ENCODE data around the gene STXBP6. TPM values are rescaled to one million over a fixed set of nuclear protein-coding genes. Genes with fewer than 3 reads are reported as not detected.

Gene STXBP6
- total RNA-seq, 4 donors from 2014 or later = 11.9 to 30.5 (median 14.6) TPM

DNA sequence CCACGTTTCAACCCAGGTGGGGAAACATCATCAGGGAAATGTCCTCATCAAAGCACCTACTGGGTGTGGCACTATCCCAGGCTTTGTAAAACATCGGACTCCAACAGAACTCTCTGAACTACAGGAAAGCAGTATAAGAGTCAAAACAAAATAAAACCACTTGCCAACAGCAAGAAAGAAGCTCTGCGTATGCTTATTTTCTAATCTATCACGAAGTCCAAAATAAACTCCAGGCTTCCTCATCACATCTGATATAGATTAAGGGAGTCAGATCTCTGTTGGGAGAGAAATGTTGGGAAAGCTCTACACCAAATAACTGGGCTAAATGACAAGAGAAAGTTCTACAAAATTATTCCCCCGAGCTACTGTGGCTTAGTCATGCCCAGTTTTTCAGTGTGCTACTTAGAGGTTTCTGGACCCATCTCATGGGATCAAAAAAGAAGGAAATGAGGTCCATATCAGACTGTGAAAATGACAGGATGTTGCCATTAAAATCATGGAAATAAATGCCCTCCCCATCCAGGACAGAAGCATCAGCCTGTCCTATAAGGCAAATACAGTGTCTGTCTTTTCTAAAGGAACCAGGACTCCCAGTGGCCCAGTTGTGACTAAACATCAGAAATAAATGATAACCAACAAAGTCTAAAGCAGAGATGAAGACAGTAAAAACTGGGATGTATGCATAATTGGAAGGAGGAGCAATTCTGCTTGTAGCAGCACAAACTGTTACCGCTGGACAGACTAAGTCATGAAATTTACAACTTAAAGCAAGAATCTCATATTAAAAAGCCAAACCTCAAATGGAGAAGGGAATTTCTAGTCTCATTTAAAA, 149.5 kb downstream of the STXBP6 start:
- no peaks in the 10 kb centered on the region for H3K36me3 ChIP-seq
- no peak for DNase-seq
- H3K27ac ChIP-seq = peak overlapping the region; percentile 22 to 48
- H3K9me3 ChIP-seq = no peaks in the 10 kb centered on the region
- intact Hi-C loops (cut with DNase I; ENCODE audit: low total_unique reads) = no loop called here
- H3K27me3 ChIP-seq = no peaks in the 10 kb centered on the region
- H3K4me3 ChIP-seq = no peak overlapping the region
- TF ChIP-seq, protein P1, sequence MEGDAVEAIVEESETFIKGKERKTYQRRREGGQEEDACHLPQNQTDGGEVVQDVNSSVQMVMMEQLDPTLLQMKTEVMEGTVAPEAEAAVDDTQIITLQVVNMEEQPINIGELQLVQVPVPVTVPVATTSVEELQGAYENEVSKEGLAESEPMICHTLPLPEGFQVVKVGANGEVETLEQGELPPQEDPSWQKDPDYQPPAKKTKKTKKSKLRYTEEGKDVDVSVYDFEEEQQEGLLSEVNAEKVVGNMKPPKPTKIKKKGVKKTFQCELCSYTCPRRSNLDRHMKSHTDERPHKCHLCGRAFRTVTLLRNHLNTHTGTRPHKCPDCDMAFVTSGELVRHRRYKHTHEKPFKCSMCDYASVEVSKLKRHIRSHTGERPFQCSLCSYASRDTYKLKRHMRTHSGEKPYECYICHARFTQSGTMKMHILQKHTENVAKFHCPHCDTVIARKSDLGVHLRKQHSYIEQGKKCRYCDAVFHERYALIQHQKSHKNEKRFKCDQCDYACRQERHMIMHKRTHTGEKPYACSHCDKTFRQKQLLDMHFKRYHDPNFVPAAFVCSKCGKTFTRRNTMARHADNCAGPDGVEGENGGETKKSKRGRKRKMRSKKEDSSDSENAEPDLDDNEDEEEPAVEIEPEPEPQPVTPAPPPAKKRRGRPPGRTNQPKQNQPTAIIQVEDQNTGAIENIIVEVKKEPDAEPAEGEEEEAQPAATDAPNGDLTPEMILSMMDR (IDR thresholded peaks at IDR 0.05) = no peak
- TF ChIP-seq POLR2A (IDR thresholded peaks at IDR 0.05) = no peak
- no peaks in the 10 kb centered on the region for H3K4me1 ChIP-seq

DNA sequence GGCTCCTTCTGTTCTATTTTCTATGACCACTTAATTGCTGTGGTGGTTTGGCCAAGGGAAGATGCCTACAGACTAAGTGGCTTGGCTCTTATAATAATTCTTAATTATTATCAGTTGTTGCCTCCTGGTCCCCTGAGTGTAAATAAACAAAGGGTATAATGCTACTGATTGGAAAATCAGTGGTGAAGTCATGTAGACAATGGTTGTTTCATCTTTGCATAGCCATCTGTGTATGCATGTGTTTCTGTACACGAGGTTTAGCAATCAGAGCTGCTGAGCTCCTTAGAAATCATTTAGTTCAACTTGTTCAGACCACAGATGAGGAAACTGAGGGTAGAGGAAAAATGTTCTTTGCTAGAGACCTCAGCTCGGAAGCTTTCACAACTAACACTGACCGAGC, 152.2 kb downstream of the STXBP6 start:
- intact Hi-C loops (cut with DNase I; ENCODE audit: low total_unique reads) = no loop called here
- no peak for DNase-seq
- no peak overlapping the region for H3K27ac ChIP-seq
- TF ChIP-seq, protein P1 (IDR thresholded peaks at IDR 0.05) = no peak
- no peak for TF ChIP-seq POLR2A (IDR thresholded peaks at IDR 0.05)
- no peaks in the 10 kb centered on the region for H3K27me3 ChIP-seq
- no peaks in the 10 kb centered on the region for H3K36me3 ChIP-seq
- no peak overlapping the region for H3K4me3 ChIP-seq
- no peaks in the 10 kb centered on the region for H3K4me1 ChIP-seq
- no peaks in the 10 kb centered on the region for H3K9me3 ChIP-seq

DNA sequence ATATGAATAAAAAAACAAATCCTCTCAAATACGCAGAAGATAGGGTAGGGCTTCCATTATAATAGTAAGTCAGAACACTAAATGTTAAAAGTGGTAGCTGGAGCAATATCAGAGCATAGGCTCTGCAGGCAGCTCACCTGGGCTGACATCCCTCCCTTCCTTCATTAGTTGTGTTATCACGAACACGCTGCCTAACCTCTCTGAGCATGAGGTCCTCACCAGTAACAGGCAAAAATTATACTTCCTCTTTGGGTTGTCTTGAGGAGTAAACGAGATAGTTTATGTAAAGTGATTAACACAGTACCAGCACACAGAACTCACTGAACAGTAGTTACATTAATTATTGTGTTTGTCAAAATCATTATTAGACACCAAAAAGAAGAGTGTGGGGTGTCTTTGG, 154.3 kb downstream of the STXBP6 start:
- Histone ChIP-seq H3K27ac (no peak overlapping the region), H3K27me3 (no peaks in the 10 kb centered on the region)
- intact Hi-C loops (cut with DNase I; ENCODE audit: low total_unique reads) = no loop called here

DNA sequence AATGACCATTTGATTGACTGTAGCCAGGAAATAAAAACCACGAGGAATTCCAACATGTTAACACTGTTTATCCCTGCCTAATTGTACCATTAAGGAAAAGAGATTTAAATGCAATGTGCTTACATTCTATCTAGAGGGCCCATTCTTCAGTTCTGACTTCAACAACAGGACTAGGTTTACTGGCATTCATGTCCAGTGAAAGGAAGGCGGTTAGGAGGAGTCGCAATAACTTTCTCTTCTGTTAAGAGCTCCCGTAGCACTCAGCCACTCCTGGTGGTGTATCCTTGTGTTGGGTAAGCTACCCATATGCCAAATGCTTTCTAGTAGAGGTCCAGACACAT, 154.7 kb downstream of the STXBP6 start:
- TF ChIP-seq, protein P1 (IDR thresholded peaks at IDR 0.05) = no peak
- TF ChIP-seq POLR2A (IDR thresholded peaks at IDR 0.05) = no peak
- Histone ChIP-seq H3K4me3 (no peak overlapping the region), H3K27ac (no peak overlapping the region), H3K27me3 (no peaks in the 10 kb centered on the region), H3K9me3 (no peaks in the 10 kb centered on the region), H3K36me3 (no peaks in the 10 kb centered on the region), H3K4me1 (no peaks in the 10 kb centered on the region)
- DNase-seq = no peak
- intact Hi-C loops (cut with DNase I; ENCODE audit: low total_unique reads) = no loop called here

More for the DNA sequence above, 154.3 kb downstream of the STXBP6 start:
- Histone ChIP-seq H3K9me3 (no peaks in the 10 kb centered on the region), H3K36me3 (no peaks in the 10 kb centered on the region), H3K4me1 (no peaks in the 10 kb centered on the region), H3K4me3 (no peak overlapping the region)
- TF ChIP-seq, protein P1 (IDR thresholded peaks at IDR 0.05) = no peak
- TF ChIP-seq POLR2A (IDR thresholded peaks at IDR 0.05) = no peak
- DNase-seq = no peak

DNA sequence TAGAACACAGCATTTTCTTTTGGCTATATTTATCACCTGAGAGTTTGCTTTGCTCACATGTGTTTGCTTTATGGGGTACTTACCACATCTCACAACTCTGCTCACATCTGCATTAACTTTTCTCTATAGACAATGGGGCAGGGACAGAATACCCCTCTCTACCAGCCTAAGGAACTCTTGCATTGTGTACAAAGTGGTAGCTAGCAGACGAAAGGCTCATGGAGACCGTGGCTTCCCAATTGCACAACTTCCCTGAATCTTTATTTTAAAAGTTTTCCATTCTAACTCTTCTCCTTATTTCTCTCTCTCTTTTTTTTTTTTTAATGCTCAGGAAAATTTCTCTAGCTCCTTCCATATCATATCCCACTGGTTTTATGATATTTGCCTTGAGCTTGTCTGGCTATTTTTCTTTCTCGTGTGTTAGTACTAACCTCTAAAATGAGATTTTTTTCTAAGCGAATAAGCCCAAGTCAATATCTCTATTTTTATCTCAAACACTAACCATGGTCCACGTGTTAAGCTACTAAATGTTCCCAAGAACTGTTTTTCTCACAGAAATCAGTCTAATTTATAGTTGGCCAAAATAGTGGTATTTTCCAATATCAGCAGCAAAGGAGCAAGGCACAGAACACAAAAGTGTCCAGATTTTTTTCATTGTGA, 155.2 kb downstream of the STXBP6 start:
- H3K27me3 ChIP-seq = no peaks in the 10 kb centered on the region
- peak overlapping the region; percentile 5 to 52 for H3K27ac ChIP-seq
- DNase-seq = no peak
- intact Hi-C loops (cut with DNase I; ENCODE audit: low total_unique reads) = no loop called here
- no peaks in the 10 kb centered on the region for H3K36me3 ChIP-seq
- TF ChIP-seq, protein P1 (IDR thresholded peaks at IDR 0.05) = no peak
- TF ChIP-seq POLR2A (IDR thresholded peaks at IDR 0.05) = no peak
- H3K4me3 ChIP-seq = no peak overlapping the region
- no peaks in the 10 kb centered on the region for H3K4me1 ChIP-seq
- H3K9me3 ChIP-seq = no peaks in the 10 kb centered on the region

All from uterus (tissue), 4 donors.